ENCODE data around the gene ARFGEF3. TPM values are rescaled to one million over a fixed set of nuclear protein-coding genes. Genes with fewer than 3 reads are reported as not detected.

Gene ARFGEF3, protein sequence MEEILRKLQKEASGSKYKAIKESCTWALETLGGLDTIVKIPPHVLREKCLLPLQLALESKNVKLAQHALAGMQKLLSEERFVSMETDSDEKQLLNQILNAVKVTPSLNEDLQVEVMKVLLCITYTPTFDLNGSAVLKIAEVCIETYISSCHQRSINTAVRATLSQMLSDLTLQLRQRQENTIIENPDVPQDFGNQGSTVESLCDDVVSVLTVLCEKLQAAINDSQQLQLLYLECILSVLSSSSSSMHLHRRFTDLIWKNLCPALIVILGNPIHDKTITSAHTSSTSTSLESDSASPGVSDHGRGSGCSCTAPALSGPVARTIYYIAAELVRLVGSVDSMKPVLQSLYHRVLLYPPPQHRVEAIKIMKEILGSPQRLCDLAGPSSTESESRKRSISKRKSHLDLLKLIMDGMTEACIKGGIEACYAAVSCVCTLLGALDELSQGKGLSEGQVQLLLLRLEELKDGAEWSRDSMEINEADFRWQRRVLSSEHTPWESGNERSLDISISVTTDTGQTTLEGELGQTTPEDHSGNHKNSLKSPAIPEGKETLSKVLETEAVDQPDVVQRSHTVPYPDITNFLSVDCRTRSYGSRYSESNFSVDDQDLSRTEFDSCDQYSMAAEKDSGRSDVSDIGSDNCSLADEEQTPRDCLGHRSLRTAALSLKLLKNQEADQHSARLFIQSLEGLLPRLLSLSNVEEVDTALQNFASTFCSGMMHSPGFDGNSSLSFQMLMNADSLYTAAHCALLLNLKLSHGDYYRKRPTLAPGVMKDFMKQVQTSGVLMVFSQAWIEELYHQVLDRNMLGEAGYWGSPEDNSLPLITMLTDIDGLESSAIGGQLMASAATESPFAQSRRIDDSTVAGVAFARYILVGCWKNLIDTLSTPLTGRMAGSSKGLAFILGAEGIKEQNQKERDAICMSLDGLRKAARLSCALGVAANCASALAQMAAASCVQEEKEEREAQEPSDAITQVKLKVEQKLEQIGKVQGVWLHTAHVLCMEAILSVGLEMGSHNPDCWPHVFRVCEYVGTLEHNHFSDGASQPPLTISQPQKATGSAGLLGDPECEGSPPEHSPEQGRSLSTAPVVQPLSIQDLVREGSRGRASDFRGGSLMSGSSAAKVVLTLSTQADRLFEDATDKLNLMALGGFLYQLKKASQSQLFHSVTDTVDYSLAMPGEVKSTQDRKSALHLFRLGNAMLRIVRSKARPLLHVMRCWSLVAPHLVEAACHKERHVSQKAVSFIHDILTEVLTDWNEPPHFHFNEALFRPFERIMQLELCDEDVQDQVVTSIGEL (N-terminal part only)
- total RNA-seq: 1.0 and 3.1 TPM in 2 replicates

DNA sequence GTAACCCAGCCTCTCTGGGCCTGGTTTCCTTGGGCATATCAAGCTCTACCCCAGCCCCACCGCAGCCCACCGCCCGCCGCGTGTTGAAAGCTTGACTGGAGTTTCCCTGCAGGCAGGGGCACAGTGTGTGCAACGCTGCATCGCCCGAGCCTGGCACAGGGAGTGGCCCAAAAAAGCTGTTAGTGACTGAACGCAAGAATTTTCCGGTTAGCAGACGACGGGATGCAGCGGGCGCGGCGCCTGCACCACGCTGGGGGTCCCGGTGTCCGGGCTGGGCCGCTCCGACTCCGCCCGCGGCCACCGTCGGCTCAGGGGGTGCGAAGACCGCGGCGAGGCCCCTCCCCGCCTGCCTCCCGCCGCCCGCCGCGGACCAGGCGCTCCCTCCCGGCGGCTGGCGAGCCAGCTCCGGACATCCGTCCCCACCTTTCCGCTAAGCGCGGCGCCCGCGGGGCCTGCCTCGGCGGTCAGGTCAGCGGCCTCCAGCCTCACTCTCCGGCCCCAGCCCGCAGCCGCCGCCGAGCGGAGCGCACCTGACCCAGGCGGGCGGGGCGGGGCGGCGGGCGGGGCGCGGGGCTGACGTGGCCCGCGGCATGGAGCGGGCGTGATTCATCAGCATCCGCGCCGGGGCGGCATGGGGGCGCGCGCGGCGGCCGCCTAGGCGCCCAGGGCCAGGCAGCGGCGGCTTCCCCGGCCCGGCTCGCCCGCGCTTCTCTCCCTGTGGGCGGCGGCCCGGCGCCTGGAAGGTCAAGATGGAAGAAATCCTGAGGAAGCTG, at the start of gene ARFGEF3:
ARFGEF3 (plus strand) TSS at position 602 of the 773 bp plus-strand sequence; CDS start at position 750, 148 bp downstream.

GRCh38 chr6:138218449-138218848, 56.7 kb downstream of the ARFGEF3 start, which contains the start of gene PBOV1:
TSS of gene PBOV1 (minus strand) at chr6:138218491. CDS start at chr6:138218395, 96 bp downstream.

DNA sequence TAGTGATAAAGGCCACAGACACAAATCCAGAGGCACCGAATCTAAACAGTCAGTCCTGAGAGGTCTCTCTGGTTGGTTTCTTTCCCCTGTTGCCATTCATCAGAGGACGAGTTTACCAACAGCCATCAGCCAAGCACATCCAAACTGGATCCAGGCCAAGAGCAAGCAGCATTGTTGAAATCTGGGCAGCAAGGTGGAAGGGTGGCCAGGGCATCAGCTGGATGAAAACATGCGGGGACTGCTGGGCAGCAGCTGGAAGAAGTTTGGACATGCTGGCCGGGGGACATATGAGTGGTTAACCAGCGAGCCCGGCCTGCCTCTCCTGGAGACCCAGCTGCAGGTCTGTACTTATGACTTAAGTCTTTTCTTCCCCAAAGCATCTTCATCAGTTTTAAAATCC, 216.1 kb downstream of the ARFGEF3 start, which contains the start of gene SMIM28:
SMIM28 (plus strand) TSS at position 62 of the 400 bp plus-strand sequence; CDS start at position 230, 168 bp downstream.

Other genes starting within 250 kb of the ARFGEF3 start
- gene PERP, start 54.5 kb upstream of the ARFGEF3 start, total RNA-seq: 22.4 and 35.7 TPM in 2 replicates
- gene PBOV1, start 56.6 kb downstream of the ARFGEF3 start, total RNA-seq: not detected in 2 replicates
- not detected in 2 replicates for gene SMIM28, start 216.0 kb downstream of the ARFGEF3 start, total RNA-seq
- 30.1 and 35.6 TPM in 2 replicates for gene HEBP2, start 242.3 kb downstream of the ARFGEF3 start, total RNA-seq

Measured in smooth muscle cell of the pulmonary artery (primary cell).